Mucosa of gallbladder (tissue), 1 donor: ENCODE measurements around the gene UGGT2. TPM values are rescaled to one million over a fixed set of nuclear protein-coding genes. Genes with fewer than 3 reads are reported as not detected.
"Not testable (repeated sequence)": the region's sequence is repeated elsewhere in the genome, so short reads cannot be mapped to it uniquely, and the experiment has no call there.

ENCODE experiments used
- DNase-seq: peaks from one replicate; pipeline ENCODE4 v3.0.0-alpha.2; 2020; ENCODE audit warnings: low spot score
- total RNA-seq: library from RNA; stranded (reverse); gene quantifications from one replicate; pipeline ENCODE4 v1.2.1, GENCODE V29; 2021
- donor health status: DM: no; HTN: no; CAD: no.

UGGT2 gene
- total RNA-seq, 1 donor from 2014 or later: 20.2 TPM

GRCh38 chr13:95896301-95896700 is 156.9 kb downstream of the UGGT2 start:
- DNase-seq: no peak

DNA sequence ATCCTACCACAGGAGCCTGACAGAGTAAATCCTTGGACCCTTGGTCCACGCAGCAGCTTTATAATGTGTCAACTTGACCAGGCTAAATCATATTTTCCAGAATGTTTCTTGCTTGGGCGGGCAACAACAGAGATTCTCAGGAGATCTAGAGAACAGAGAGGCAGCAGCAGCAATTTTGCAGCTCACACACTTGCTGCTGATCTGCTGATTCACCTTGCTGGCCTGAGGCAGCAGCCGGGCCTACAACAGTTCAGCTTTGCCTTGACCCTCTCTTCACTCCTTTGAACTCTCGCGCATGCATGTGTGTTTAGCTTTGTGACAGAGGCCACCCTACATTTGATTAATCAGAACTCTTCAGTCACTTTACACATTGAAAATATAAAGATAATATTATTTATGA is 159.3 kb downstream of the UGGT2 start:
- DNase-seq: no peak

DNA sequence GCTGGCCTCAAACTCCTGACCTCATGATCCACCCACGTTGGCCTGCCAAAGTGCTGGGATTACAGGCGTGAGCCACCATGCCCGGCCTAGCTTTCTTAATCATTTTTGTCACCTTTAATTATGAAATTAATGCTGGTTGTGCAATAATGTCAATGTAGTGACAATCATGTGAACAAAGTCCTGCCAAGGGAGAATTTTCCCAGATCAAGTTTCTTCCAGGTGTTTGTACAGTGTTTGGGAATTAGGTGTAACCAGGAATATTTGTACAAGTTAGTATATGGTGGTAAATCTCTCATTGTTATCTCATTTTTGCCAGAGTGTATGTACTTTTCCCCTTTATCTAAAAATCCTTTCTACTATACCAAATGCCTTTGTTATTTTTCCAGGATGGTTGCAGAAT is 171.1 kb downstream of the UGGT2 start:
- no peak for DNase-seq

GRCh38 chr13:95880331-95880730 is 172.9 kb downstream of the UGGT2 start:
- no peak for DNase-seq

DNA sequence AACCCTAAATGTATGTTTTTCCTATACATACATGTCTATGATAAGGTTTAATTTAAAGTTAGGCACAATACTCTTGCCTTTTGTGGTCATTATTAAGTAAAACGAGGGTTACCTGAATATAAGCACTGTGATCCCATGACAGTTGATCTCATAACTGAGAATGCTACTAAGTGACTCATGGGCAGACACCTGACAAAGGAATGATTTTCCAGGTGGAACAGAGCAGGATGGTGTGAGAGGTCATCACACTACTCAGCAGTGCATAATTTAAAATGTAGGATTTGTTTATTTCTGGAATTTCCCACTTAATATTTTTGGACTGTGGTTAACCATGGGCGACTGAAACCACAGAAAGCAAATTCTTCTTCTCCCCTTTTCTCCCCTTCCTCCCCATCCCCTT is 178.9 kb downstream of the UGGT2 start:
- DNase-seq: no peak

GRCh38 chr13:95870421-95870820 is 182.8 kb downstream of the UGGT2 start:
- DNase-seq: no peak

- no peak for DNase-seq
Observed at GRCh38 chr13:95865080-95865615, 188.1 kb downstream of the UGGT2 start.

DNA sequence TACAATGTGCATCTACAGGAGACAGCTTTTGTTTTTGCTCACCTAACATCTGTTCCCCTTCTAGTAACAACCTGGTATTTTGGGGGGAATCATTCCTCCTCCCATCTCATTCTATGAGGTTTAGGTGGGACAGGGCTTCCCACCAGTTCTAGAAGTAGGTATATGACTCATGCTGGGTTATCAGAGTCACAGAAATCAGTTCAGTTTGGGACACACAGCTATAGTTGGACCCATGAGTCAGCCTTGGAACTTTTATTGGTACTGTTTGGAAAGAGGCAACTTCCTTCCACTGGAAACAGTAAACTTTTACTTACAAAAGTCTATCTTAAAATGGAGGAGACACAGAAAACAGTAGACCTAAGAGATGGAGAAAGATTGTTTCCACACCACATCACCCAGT is 190.8 kb downstream of the UGGT2 start:
- DNase-seq: no peak

- no peak for DNase-seq
Observed at GRCh38 chr13:95861296-95861695, 191.9 kb downstream of the UGGT2 start.

DNA sequence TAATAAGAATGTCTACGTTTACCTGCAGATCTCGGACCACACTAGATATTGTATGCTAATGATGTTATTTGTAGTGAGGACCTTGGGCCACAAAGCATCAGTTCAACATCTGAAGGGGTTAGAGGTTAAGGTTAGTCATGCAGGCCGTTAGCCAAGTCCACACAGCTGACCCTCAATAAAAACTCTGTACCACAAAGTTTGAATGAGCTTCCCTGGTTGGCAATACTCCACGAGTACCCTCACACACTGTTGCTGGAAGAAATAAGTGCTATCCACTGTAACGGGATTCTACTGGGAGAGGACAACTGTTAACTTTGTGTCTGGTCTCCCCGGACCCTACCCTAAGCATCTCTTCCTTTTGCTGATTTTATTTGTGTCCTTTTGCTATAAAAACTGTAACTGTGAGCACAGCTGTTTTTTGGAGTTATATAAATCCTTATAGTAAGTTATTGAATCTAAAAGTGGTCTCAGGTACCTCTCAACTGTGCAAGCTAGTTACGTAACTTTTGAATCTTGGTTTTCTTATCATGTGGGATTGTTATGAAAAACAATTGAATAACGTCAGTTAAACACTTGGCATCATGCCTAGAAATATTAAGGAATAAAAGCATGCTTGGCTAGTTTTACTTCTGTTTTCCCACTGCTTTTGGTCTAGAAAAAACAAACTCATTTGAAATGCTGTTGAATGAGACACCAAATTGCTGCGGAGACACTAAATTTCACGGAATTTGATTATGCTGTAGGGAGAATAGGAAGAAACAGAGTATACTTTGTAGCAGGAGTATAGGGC is 194.7 kb downstream of the UGGT2 start:
- no peak for DNase-seq

DNA sequence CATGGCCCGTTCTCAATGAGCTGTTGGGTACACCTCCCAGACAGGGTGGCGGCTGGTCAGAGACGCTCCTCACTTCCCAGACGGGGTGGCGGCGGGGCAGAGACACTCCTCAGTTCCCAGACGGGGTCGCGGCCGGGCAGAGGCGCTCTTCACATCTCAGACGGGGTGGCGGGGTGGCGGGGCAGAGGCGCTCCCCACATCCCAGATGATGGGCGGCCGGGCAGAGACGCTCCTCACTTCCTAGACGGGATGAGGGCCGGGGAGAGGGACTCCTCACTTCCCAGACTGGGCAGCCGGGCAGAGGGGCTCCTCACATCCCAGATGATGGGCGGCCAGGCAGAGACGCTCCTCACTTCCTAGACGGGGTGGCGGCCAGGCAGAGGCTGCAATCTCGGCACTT is 207.5 kb downstream of the UGGT2 start:
- DNase-seq: not testable (repeated sequence)

DNA sequence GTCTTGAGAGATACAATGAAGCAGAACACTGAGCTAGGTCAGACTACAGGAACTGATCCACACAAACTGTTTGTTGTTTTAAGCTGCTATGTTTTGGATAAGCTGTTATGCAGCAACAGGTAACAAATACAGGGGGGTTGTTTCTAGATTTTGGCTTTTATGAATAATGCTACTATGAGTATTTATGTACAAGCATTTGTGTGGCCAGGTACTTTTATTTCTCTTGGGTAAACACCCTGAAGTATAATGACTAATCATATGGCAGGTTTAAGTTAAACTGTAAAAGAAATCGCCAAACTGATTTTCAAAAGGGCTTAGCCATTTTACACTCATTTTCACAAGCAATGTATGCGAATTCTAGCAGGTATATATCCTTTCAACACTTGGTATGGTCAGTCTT is 210.3 kb downstream of the UGGT2 start:
- no peak for DNase-seq

DNA sequence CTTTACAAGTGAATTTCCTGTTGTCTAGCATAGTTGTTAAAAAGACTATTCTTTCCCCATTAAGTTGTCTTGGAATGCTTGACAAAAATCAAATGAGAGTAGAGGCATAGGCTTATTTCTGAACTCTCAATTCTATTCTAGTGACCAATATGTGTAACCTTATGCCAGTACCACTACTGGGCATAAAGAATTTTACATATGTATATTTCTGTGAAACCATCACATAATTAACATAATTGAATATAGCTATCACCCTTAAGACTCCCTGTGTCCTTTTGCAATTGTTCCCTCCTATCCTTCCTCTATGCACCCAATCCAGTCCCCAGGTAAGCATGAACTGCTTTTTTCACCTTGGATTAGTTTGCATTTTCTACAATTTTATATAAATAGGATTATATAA is 211.3 kb downstream of the UGGT2 start:
- DNase-seq: no peak

GRCh38 chr13:95834134-95834765 is 219.0 kb downstream of the UGGT2 start:
- DNase-seq: peak; percentile 70

- DNase-seq: no peak
Observed at GRCh38 chr13:95833719-95834118, 219.5 kb downstream of the UGGT2 start.

DNA sequence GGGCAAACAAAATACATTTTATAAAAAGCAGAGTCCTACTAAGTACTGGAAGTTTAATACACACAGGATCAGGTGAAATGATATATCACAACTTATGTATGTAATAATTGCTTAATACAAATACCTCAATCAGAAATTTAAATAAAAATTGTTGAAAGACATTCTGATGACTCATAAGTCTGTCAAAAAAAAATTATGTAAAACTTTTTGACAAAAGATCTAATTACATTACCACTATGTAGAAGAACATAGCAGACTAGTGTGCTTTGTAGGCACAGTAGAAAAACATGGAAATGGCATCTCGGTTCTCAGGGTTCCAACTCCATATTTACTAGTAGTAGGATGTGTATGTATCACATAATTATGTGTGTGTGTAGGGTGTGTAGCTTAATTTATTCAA is 220.1 kb downstream of the UGGT2 start:
- DNase-seq: no peak

- DNase-seq: no peak
Observed at GRCh38 chr13:95822303-95822702, 230.9 kb downstream of the UGGT2 start.

GRCh38 chr13:95814495-95814894 is 238.7 kb downstream of the UGGT2 start:
- DNase-seq: no peak

- DNase-seq: no peak
Observed at GRCh38 chr13:95813139-95813538, 240.1 kb downstream of the UGGT2 start.

DNA sequence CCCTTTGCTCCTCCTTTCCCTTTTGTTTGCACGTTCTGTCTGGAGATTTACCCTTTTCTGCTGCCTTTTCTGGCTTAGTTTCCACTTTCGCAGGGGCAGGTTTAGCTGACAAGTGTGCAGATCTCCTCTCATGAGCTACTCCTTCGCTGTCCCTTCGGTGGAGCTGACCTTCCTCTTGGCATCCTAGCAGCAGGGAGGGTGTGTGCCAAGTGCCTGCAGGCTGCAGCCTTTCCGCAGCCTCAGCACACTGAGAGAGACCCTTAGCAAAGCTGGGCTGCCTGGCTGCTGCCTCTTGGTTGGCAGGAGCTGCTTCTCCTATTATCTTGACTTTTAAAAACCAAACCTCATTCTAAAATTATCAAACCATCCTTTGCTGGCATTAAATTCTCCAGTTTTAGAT is 243.8 kb downstream of the UGGT2 start:
- DNase-seq: no peak

- DNase-seq: no peak
Observed at GRCh38 chr13:95805921-95806320, 247.3 kb downstream of the UGGT2 start.

GRCh38 chr13:95801825-95802224 is 251.4 kb downstream of the UGGT2 start:
- DNase-seq: no peak

- DNase-seq: no peak
Observed at GRCh38 chr13:95800436-95800835, 252.8 kb downstream of the UGGT2 start.
